DMS114 treated with DMSO at 0.1 percent for 48 hours (cell line): ENCODE results near the gene CCNJL.
"Not testable (repeated sequence)": the region's sequence is repeated elsewhere in the genome, so short reads cannot be mapped to it uniquely, and the experiment has no call there.

ENCODE experiments used
- DNase-seq: peaks from one replicate; lab custom pipeline; 2025; ENCODE audit not compliant: unreplicated experiment; lab: John Stamatoyannopoulos, UW

Gene CCNJL

GRCh38 chr5:160312134-160312959 is at the start of gene CCNJL:
TSS of gene CCNJL (minus strand) at chr5:160312564. CDS start at chr5:160311923, 641 bp downstream.
- no peak for DNase-seq

GRCh38 chr5:160361624-160362228 is 49.4 kb upstream of the CCNJL start:
- no peak for DNase-seq

- DNase-seq, result no peak
Measured at GRCh38 chr5:160360310-160360709, 47.9 kb upstream of the CCNJL start.

GRCh38 chr5:160359816-160360215 is 47.5 kb upstream of the CCNJL start:
- no peak for DNase-seq

GRCh38 chr5:160359242-160359641 is 46.9 kb upstream of the CCNJL start:
- no peak for DNase-seq

GRCh38 chr5:160357861-160358411 is 45.6 kb upstream of the CCNJL start:
- DNase-seq, result no peak

- DNase-seq, result no peak
Measured at GRCh38 chr5:160357394-160357793, 45.0 kb upstream of the CCNJL start.

- DNase-seq, result no peak
Measured at GRCh38 chr5:160356550-160357347, 44.4 kb upstream of the CCNJL start.

- no peak for DNase-seq
Measured at GRCh38 chr5:160354666-160355065, 42.3 kb upstream of the CCNJL start.

GRCh38 chr5:160353379-160353778 is 41.0 kb upstream of the CCNJL start:
- DNase-seq, result no peak

GRCh38 chr5:160352308-160352707 is 39.9 kb upstream of the CCNJL start:
- DNase-seq, result no peak

GRCh38 chr5:160349935-160350303 is 37.6 kb upstream of the CCNJL start:
- no peak for DNase-seq

- no peak for DNase-seq
Measured at GRCh38 chr5:160349249-160349934, 37.0 kb upstream of the CCNJL start.

GRCh38 chr5:160348080-160348479 is 35.7 kb upstream of the CCNJL start:
- no peak for DNase-seq

- DNase-seq, result no peak
Measured at GRCh38 chr5:160347448-160347847, 35.1 kb upstream of the CCNJL start.

- no peak for DNase-seq
Measured at GRCh38 chr5:160342413-160342941, 30.1 kb upstream of the CCNJL start.

- no peak for DNase-seq
Measured at GRCh38 chr5:160341309-160341870, 29.0 kb upstream of the CCNJL start.

GRCh38 chr5:160340513-160340912 is 28.1 kb upstream of the CCNJL start:
- DNase-seq, result not testable (repeated sequence)

- no peak for DNase-seq
Measured at GRCh38 chr5:160339406-160340130, 27.2 kb upstream of the CCNJL start.

GRCh38 chr5:160334716-160335115 is 22.4 kb upstream of the CCNJL start:
- DNase-seq, result not testable (repeated sequence)
